ENCODE data around the gene TMEM144. TPM values are rescaled to one million over a fixed set of nuclear protein-coding genes. Genes with fewer than 3 reads are reported as not detected.

Gene TMEM144
- total RNA-seq, 4 donors from 2014 or later: 5.6 to 15.4 (median 10.4) TPM

GRCh38 chr4:158201876-158202275, 8.4 kb upstream of the TMEM144 start:
- ATAC-seq (ENCODE audit: low FRiP score) (no peak), DNase-seq (ENCODE audit: low spot score) (no peak)
- TF ChIP-seq CTCF (IDR thresholded peaks at IDR 0.05): no peak

GRCh38 chr4:158202481-158202880, 7.8 kb upstream of the TMEM144 start:
- ATAC-seq (ENCODE audit: low FRiP score): no peak
- no peak for DNase-seq (ENCODE audit: low spot score)
- no peak for TF ChIP-seq CTCF (IDR thresholded peaks at IDR 0.05)

- ATAC-seq (ENCODE audit: low FRiP score) (no peak), DNase-seq (ENCODE audit: low spot score) (no peak)
- TF ChIP-seq CTCF (IDR thresholded peaks at IDR 0.05): no peak
Observed at GRCh38 chr4:158203436-158203835, 6.8 kb upstream of the TMEM144 start.

GRCh38 chr4:158203929-158204328, 6.4 kb upstream of the TMEM144 start:
- TF ChIP-seq CTCF (IDR thresholded peaks at IDR 0.05): no peak
- ATAC-seq (ENCODE audit: low FRiP score): no peak
- no peak for DNase-seq (ENCODE audit: low spot score)

GRCh38 chr4:158208963-158209640, 1.2 kb upstream of the TMEM144 start:
- no peak for DNase-seq (ENCODE audit: low spot score)
- ATAC-seq (ENCODE audit: low FRiP score): no peak
- TF ChIP-seq CTCF (IDR thresholded peaks at IDR 0.05): no peak

- no peak for ATAC-seq (ENCODE audit: low FRiP score)
- no peak for TF ChIP-seq CTCF (IDR thresholded peaks at IDR 0.05)
- no peak for DNase-seq (ENCODE audit: low spot score)
Observed at GRCh38 chr4:158211222-158211621, 936 bp downstream of the TMEM144 start.

- no peak for TF ChIP-seq CTCF (IDR thresholded peaks at IDR 0.05)
- no peak for ATAC-seq (ENCODE audit: low FRiP score)
- DNase-seq (ENCODE audit: low spot score): no peak
Observed at GRCh38 chr4:158213466-158213865, 3.2 kb downstream of the TMEM144 start.
